Ascending aorta (tissue), 2 donors: ENCODE data around the gene ANAPC7. TPM values are rescaled to one million over a fixed set of nuclear protein-coding genes. Genes with fewer than 3 reads are reported as not detected.
A peak's percentile ranks its signal among the peaks of the same experiment; 100 is the strongest.

Experiments
- DNase-seq, 2 donors: peaks; one replicate each; pipeline ENCODE4 v3.0.0-alpha.2; 2019; ENCODE audit warnings: low spot score in 2 of 2
- H3K27ac ChIP-seq, 2 donors: fragments of 200-600 bp; sonication (generic); one replicate each; pipeline ENCODE4 v1.5.1; 2016 to 2017; ENCODE audit warnings: mild to moderate bottlenecking in 1 of 2
- H3K27me3 ChIP-seq: fragments of 200-600 bp; sonication (generic); one replicate; pipeline ENCODE4 v1.5.1; 2017
- H3K36me3 ChIP-seq, 2 donors: fragments of 200-600 bp; sonication (generic); one replicate each; pipeline ENCODE4 v1.5.1; 2016
- H3K4me1 ChIP-seq, 2 donors: fragments of 200-600 bp; sonication (generic); one replicate each; pipeline ENCODE4 v1.5.1; 2016 to 2017; ENCODE audit warnings: mild to moderate bottlenecking in 1 of 2
- H3K4me3 ChIP-seq, 2 donors: fragments of 200-600 bp; sonication (generic); one replicate each; pipeline ENCODE4 v1.5.1; 2016 to 2017; ENCODE audit warnings: mild to moderate bottlenecking in 1 of 2
- H3K9me3 ChIP-seq, 2 donors: fragments of 200-600 bp; sonication (generic); one replicate each; pipeline ENCODE4 v1.5.1; 2016
- CTCF ChIP-seq, 3 experiments: fragments of 200-600 bp in 2 of 3; fragments of 450-650 bp in 1 of 3; sonication (generic) in 2 of 3; IDR thresholded peaks; one replicate each; pipeline ENCODE4 v1.5.1; 2016 to 2019; ENCODE audit warnings: antibody characterized with exemption in 3 of 3, mild to moderate bottlenecking in 1 of 3, moderate library complexity in 1 of 3
- intact Hi-C: fragments of 100-400 bp; cut with DNase I; formaldehyde crosslinking; loops from one replicate; pipeline ENCODE4 v1.15.1; 2023
- total RNA-seq: library from RNA; depleted of rRNA; stranded (reverse); fragments of >200 nt; gene quantifications from one replicate; pipeline ENCODE4 v1.1.0, GENCODE V29; 2016

ANAPC7 gene
- total RNA-seq, 1 donor from 2014 or later, result 34.7 TPM

- peaks cover 10 to 27% of the 10 kb centered on the region in 2 donors for H3K36me3 ChIP-seq
- DNase-seq, result no peak
- intact Hi-C loops, result loop anchor here (5.0 kb wide), 1 partner anchor 90 kb away; the partner anchor contains the start of gene ATP2A2
- no peaks in the 10 kb centered on the region for H3K27me3 ChIP-seq
- TF ChIP-seq CTCF (IDR thresholded peaks at IDR 0.05), result no peak
- H3K4me3 ChIP-seq, result no peak overlapping the region
- peaks cover 6 to 54% of the 10 kb centered on the region in 2 donors for H3K4me1 ChIP-seq
- H3K27ac ChIP-seq, result peak overlapping the region; percentile 64 to 78
- H3K9me3 ChIP-seq, result no peaks in the 10 kb centered on the region
Observed at GRCh38 chr12:110372056-110372425, 31.5 kb downstream of the ANAPC7 start.

GRCh38 chr12:110371408-110372055, 32.0 kb downstream of the ANAPC7 start:
- H3K4me1 ChIP-seq, result peaks cover 10 to 59% of the 10 kb centered on the region in 2 donors
- peak in 1 of 2 donors; percentile 78 for DNase-seq
- TF ChIP-seq CTCF (IDR thresholded peaks at IDR 0.05), result no peak

GRCh38 chr12:110370732-110371231, 32.7 kb downstream of the ANAPC7 start:
- TF ChIP-seq CTCF (IDR thresholded peaks at IDR 0.05), result no peak
- H3K36me3 ChIP-seq, result peaks cover 5 to 20% of the 10 kb centered on the region in 2 donors
- peaks cover 10 to 59% of the 10 kb centered on the region in 2 donors for H3K4me1 ChIP-seq
- no peaks in the 10 kb centered on the region for H3K27me3 ChIP-seq
- DNase-seq, result no peak
- H3K27ac ChIP-seq, result peak overlapping the region; percentile 64 to 78
- intact Hi-C loops, result loop anchor here (5.0 kb wide), 1 partner anchor 88 kb away; the partner anchor contains the start of gene ATP2A2
- H3K4me3 ChIP-seq, result no peak overlapping the region
- no peaks in the 10 kb centered on the region for H3K9me3 ChIP-seq

More at GRCh38 chr12:110371408-110372055, 32.0 kb downstream of the ANAPC7 start:
- peak overlapping the region; percentile 64 to 78 for H3K27ac ChIP-seq
- no peak overlapping the region for H3K4me3 ChIP-seq
- no peaks in the 10 kb centered on the region for H3K27me3 ChIP-seq
- H3K9me3 ChIP-seq, result no peaks in the 10 kb centered on the region
- H3K36me3 ChIP-seq, result peaks cover 10 to 25% of the 10 kb centered on the region in 2 donors
- intact Hi-C loops, result loop anchor here (5.0 kb wide), 1 partner anchor 89 kb away; the partner anchor contains the start of gene ATP2A2

GRCh38 chr12:110369992-110370391, 33.5 kb downstream of the ANAPC7 start:
- intact Hi-C loops, result loop anchor here (5.0 kb wide), 1 partner anchor 88 kb away; the partner anchor contains the start of gene ATP2A2
- Histone ChIP-seq H3K27me3 (no peaks in the 10 kb centered on the region), H3K4me3 (no peak overlapping the region), H3K9me3 (no peaks in the 10 kb centered on the region), H3K36me3 (peaks cover 1 to 12% of the 10 kb centered on the region in 2 donors), H3K27ac (no peak overlapping the region), H3K4me1 (peaks cover 10 to 59% of the 10 kb centered on the region in 2 donors)
- DNase-seq, result no peak
- no peak for TF ChIP-seq CTCF (IDR thresholded peaks at IDR 0.05)

GRCh38 chr12:110367181-110367864, 36.2 kb downstream of the ANAPC7 start:
- Histone ChIP-seq H3K4me3 (no peak overlapping the region), H3K27ac (peak overlapping the region; percentile 76 to 84), H3K36me3 (no peaks in the 10 kb centered on the region), H3K9me3 (no peaks in the 10 kb centered on the region), H3K4me1 (peaks cover 10 to 39% of the 10 kb centered on the region in 2 donors), H3K27me3 (no peaks in the 10 kb centered on the region)
- DNase-seq, result no peak
- intact Hi-C loops, result no loop called here
- TF ChIP-seq CTCF (IDR thresholded peaks at IDR 0.05), result no peak
